Measurements from ENCODE around the gene CAMTA1.

The CAMTA1 gene

GRCh38 chr1:7437608-7438395, 652.5 kb downstream of the CAMTA1 start:
- no peaks in the 10 kb centered on the region for H3K4me1 Mint-ChIP-seq

DNA sequence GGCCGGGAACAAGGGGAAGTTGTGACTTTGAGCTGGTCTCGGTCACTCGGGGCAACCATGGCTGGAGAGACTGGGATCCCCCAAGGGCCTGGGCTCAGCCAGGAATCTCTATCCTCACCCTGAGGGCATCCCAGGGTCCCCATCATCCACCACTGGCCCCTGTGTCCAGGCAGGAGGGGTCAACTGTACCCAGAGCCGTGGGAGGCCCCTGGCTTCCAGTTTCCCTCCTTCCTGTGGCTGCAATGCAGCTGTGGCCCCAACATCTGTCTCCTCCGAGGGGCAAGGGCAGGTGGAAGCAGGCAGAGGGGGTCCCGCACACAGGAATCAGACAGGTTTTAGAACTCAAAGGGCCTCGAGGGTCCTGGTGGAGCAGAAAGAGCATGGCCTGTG, 653.1 kb downstream of the CAMTA1 start:
- H3K27me3 Mint-ChIP-seq, result no peaks in the 10 kb centered on the region
- H3K27ac Mint-ChIP-seq, result no peak overlapping the region
- H3K4me3 Mint-ChIP-seq, result no peak overlapping the region
- H3K9me3 Mint-ChIP-seq, result no peaks in the 10 kb centered on the region
- H3K4me1 Mint-ChIP-seq, result no peaks in the 10 kb centered on the region
- H3K36me3 Mint-ChIP-seq, result no peaks in the 10 kb centered on the region

More at GRCh38 chr1:7437608-7438395, 652.5 kb downstream of the CAMTA1 start:
- H3K27ac Mint-ChIP-seq, result no peak overlapping the region
- no peaks in the 10 kb centered on the region for H3K9me3 Mint-ChIP-seq
- no peak overlapping the region for H3K4me3 Mint-ChIP-seq
- no peaks in the 10 kb centered on the region for H3K36me3 Mint-ChIP-seq
- no peaks in the 10 kb centered on the region for H3K27me3 Mint-ChIP-seq

GRCh38 chr1:7438921-7439655, 653.8 kb downstream of the CAMTA1 start:
- Mint-ChIP-seq H3K4me1 (no peaks in the 10 kb centered on the region), H3K4me3 (no peak overlapping the region), H3K27ac (no peak overlapping the region), H3K9me3 (no peaks in the 10 kb centered on the region), H3K36me3 (no peaks in the 10 kb centered on the region), H3K27me3 (no peaks in the 10 kb centered on the region)

DNA sequence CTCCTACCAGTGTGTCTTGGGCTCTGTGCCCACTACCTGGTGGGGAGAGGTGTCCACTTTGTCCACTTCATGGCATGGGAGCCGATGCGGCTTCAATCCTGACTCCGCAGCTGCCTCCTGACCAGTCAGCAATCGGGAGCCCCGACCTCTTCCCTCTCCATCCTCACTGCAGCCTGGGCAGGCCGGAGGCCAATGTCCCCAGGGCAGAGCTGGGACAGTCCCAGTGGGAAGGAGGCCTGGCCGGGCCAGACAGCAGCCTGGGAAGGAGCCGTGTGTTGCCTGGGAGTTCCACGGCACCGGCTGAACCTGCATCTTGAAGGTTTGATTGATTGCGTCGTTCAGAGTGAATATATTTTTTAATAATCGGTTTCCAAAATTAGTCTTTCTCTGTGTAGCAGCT, 654.9 kb downstream of the CAMTA1 start:
- no peaks in the 10 kb centered on the region for H3K4me1 Mint-ChIP-seq
- H3K27me3 Mint-ChIP-seq, result no peaks in the 10 kb centered on the region
- no peaks in the 10 kb centered on the region for H3K36me3 Mint-ChIP-seq
- no peak overlapping the region for H3K27ac Mint-ChIP-seq
- H3K4me3 Mint-ChIP-seq, result no peak overlapping the region
- no peaks in the 10 kb centered on the region for H3K9me3 Mint-ChIP-seq

- no peaks in the 10 kb centered on the region for H3K27me3 Mint-ChIP-seq
These were observed 656.0 kb downstream of the CAMTA1 start for GRCh38 chr1:7441143-7441841.

DNA sequence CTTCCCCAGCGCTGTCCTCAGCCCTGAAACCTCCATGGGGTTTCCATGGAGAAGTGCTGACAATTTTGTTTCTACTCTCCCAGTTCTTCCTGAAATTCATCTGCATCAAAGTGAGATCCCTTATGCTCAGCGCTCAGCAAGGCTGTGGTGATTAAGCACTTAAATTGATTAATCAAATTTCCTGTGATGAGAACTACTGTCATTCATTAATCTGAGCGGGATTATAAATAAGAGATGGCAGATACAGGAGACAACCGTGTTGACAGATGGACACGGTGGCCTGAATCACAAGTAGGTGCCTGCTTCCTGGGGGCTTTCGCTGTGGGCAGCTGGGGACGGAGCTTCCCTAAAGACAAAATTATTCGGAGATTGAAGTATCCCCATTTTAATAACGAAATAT, 656.8 kb downstream of the CAMTA1 start:
- Mint-ChIP-seq H3K9me3 (no peaks in the 10 kb centered on the region), H3K4me3 (no peak overlapping the region), H3K4me1 (no peaks in the 10 kb centered on the region), H3K27ac (no peak overlapping the region), H3K36me3 (no peaks in the 10 kb centered on the region), H3K27me3 (no peaks in the 10 kb centered on the region)

More at GRCh38 chr1:7441143-7441841, 656.0 kb downstream of the CAMTA1 start:
- H3K27ac Mint-ChIP-seq, result no peak overlapping the region
- no peaks in the 10 kb centered on the region for H3K9me3 Mint-ChIP-seq
- H3K4me1 Mint-ChIP-seq, result no peaks in the 10 kb centered on the region
- no peak overlapping the region for H3K4me3 Mint-ChIP-seq
- no peaks in the 10 kb centered on the region for H3K36me3 Mint-ChIP-seq

DNA sequence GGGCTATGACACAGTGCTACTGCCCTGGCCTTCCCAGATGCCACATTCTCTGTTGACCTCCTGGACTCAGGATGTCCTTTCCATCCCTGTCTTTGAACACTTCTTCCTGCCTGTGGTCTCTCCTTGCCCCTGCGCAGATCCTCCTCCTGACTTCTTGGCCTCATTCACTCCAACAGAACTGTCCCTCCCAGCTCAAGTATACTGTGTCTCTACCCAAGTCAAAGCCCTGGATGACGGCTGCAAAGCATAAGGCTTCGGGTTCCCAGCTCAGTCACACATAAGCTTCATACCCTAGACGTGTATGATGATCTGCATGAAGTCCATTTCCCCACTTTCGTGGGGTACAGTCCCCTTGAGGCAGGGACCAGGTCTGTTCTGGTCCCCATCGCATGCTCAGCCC, 657.7 kb downstream of the CAMTA1 start:
- no peak overlapping the region for H3K4me3 Mint-ChIP-seq
- no peaks in the 10 kb centered on the region for H3K4me1 Mint-ChIP-seq
- H3K36me3 Mint-ChIP-seq, result no peaks in the 10 kb centered on the region
- H3K9me3 Mint-ChIP-seq, result no peaks in the 10 kb centered on the region
- H3K27ac Mint-ChIP-seq, result no peak overlapping the region
- no peaks in the 10 kb centered on the region for H3K27me3 Mint-ChIP-seq

DNA sequence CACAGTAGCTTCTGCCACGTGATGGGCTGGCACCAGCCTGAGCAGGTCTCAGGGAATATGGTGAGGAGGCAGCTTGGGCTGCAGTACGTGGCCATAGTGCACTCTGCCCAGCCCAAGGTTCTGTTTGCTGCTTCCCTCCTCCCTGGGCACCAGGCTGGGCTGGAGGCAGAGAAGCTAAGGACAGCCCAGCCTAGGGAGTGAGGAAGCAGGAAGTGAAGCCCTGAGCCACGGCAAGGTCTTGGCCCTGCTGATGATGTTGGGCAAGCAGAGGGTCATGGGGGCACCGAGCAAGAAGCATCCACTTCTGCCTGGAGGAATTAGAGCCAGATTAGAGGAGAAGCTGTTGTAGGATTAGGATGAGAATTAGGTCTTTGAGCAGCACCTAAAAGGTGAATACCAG, 659.1 kb downstream of the CAMTA1 start:
- no peaks in the 10 kb centered on the region for H3K36me3 Mint-ChIP-seq
- H3K27ac Mint-ChIP-seq, result no peak overlapping the region
- no peak overlapping the region for H3K4me3 Mint-ChIP-seq
- no peaks in the 10 kb centered on the region for H3K9me3 Mint-ChIP-seq
- no peaks in the 10 kb centered on the region for H3K4me1 Mint-ChIP-seq
- H3K27me3 Mint-ChIP-seq, result no peaks in the 10 kb centered on the region

DNA sequence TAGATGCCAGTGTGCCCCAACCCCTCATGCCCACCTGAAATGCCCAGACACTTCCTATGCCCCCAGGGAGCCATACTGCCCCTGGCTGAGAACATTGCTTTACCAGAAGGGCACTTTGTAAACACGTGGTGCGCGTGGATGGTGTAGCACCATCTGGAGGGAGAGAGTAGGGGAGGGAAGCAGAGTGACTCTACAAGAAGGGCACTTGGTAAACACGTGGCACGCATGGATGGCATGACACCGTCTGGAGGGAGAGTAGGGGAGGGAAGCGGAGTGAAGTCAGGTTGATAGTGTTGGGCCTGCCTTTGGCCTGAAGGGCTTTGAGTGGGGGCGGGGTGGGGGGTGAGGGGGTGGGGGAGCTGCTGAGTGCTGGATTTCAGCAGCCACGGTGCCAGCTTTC, 661.8 kb downstream of the CAMTA1 start:
- Mint-ChIP-seq H3K27me3 (no peaks in the 10 kb centered on the region), H3K9me3 (no peaks in the 10 kb centered on the region), H3K4me3 (no peak overlapping the region), H3K4me1 (no peaks in the 10 kb centered on the region), H3K36me3 (no peaks in the 10 kb centered on the region), H3K27ac (no peak overlapping the region)

DNA sequence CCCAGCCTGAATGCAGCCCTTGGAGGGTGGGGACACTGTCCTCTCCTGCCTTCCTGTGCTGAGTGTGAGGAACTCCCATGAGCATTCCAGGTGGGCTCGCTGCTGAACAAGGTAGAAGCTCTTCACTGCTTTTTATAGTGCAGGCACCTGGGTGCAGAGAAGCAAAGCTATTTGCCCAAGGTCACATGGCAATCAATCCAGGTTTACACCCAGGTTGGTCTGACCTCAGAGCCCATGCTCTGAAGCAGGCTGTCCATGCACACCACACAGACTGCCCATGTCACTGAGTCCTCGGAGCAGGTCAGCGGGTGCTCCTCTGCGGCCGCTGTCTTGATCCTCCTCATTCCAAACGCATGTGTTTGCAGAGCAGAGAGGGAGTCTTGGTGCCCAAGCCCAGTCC, 662.5 kb downstream of the CAMTA1 start:
- Mint-ChIP-seq H3K4me3 (no peak overlapping the region), H3K36me3 (no peaks in the 10 kb centered on the region), H3K27ac (no peak overlapping the region), H3K9me3 (no peaks in the 10 kb centered on the region), H3K27me3 (no peaks in the 10 kb centered on the region), H3K4me1 (no peaks in the 10 kb centered on the region)

DNA sequence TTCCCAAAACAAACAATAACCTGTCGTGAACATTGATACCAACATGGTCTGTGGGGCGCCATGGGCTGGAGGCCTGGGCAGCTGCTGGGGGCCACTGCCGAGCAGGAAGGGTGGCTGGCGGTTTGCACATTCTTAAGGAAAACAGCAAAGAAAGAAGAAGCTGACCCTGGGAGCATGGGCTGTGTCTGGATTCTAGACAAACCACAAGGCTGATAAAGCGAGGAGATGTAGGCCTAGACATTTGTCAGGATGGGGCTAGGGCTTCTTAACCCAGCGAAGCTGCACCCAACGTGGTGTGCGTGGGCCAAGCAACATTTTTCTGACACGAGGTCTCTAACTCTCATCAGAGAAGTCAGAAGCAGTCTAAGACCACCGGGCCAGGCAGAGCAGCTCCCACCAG, 663.7 kb downstream of the CAMTA1 start:
- no peaks in the 10 kb centered on the region for H3K36me3 Mint-ChIP-seq

GRCh38 chr1:7449750-7450149, 664.5 kb downstream of the CAMTA1 start:
- Mint-ChIP-seq H3K36me3 (no peaks in the 10 kb centered on the region), H3K27ac (no peak overlapping the region), H3K4me3 (no peak overlapping the region), H3K27me3 (no peaks in the 10 kb centered on the region), H3K9me3 (no peaks in the 10 kb centered on the region), H3K4me1 (no peaks in the 10 kb centered on the region)

More for the DNA sequence above, 663.7 kb downstream of the CAMTA1 start:
- H3K9me3 Mint-ChIP-seq, result no peaks in the 10 kb centered on the region
- no peaks in the 10 kb centered on the region for H3K27me3 Mint-ChIP-seq
- no peak overlapping the region for H3K27ac Mint-ChIP-seq
- H3K4me1 Mint-ChIP-seq, result no peaks in the 10 kb centered on the region
- H3K4me3 Mint-ChIP-seq, result no peak overlapping the region

GRCh38 chr1:7450838-7451237, 665.6 kb downstream of the CAMTA1 start:
- H3K27me3 Mint-ChIP-seq, result no peaks in the 10 kb centered on the region
- no peak overlapping the region for H3K27ac Mint-ChIP-seq
- no peaks in the 10 kb centered on the region for H3K36me3 Mint-ChIP-seq
- no peak overlapping the region for H3K4me3 Mint-ChIP-seq
- no peaks in the 10 kb centered on the region for H3K4me1 Mint-ChIP-seq
- no peaks in the 10 kb centered on the region for H3K9me3 Mint-ChIP-seq

DNA sequence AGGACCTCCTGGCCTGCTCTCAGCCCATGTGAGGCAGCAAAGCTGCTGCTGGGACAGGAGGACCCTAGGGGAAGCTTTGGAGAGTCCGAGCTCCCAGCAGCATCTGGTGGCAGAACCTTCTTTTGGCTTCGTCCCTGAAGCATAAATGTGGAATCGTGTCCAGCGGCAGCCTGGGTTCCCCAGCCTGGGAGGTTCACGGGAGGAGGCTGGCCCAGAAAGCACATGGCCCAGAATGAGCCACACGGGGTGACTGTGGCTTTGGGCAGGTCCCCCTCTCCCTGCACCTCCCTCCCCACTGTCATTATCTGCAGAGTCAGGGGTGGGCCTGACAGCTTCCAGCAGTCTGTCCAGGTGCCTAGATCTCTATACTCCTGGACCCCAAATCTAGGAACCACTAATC, 667.8 kb downstream of the CAMTA1 start:
- Mint-ChIP-seq H3K4me3 (no peak overlapping the region), H3K9me3 (no peaks in the 10 kb centered on the region), H3K36me3 (no peaks in the 10 kb centered on the region), H3K27me3 (no peaks in the 10 kb centered on the region), H3K4me1 (no peaks in the 10 kb centered on the region), H3K27ac (no peak overlapping the region)

DNA sequence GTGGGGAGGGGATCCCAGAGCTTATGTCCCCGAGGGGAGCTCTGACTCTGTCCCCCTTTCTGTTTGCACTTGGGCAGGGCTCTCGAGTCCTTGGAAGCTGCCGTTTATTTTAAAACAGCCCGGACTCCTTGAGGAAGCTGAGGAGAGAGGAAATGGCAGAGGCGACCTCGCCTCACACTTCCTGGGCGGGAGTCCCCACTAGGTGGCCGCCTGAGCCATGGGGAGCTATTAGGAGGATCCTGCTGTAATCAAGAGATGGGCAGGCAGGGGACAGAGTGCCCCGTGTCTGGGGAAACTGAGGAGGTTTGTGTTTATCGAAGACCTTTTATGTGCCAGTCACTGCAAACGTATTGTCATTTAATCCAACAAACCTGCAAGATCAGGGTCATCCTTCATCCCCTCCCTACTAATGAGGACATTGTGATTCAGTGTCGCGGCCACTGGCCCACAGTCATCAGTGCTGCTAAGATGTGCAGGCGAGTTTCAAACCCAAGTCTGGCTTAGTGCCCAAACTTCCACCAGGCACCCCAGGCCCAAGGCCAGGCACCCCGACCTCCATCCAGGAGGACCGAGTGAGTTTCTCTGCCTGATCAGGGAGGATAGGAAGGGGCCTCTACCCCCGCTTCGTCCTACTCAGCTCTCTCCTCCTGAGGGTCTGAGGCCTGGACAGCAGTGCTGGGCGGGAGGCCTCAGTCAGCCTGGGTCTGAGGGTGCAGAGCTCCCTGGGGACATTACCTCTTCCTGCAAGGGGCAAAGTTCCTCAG, 669.0 kb downstream of the CAMTA1 start:
- H3K4me3 Mint-ChIP-seq, result no peak overlapping the region

More for the DNA sequence above, 669.0 kb downstream of the CAMTA1 start:
- no peak overlapping the region for H3K27ac Mint-ChIP-seq
- no peaks in the 10 kb centered on the region for H3K9me3 Mint-ChIP-seq
- no peaks in the 10 kb centered on the region for H3K27me3 Mint-ChIP-seq
- H3K4me1 Mint-ChIP-seq, result no peaks in the 10 kb centered on the region
- no peaks in the 10 kb centered on the region for H3K36me3 Mint-ChIP-seq
